MCF 10A (cell line): ENCODE results near the gene SHISA7. TPM values are rescaled to one million over a fixed set of nuclear protein-coding genes. Genes with fewer than 3 reads are reported as not detected.

Experiments used
- BruUV-seq: library from RNA; stranded (reverse); fragments of 400-500 nt; replicated peaks from 2 replicates; lab custom pipeline; 2021; lab: Mats Ljungman, UMichigan
- CTCF ChIA-PET: fragments of 300-600 bp; sonication (Branson Sonifier 250); formaldehyde crosslinking; extraction: SDS; loops from one replicate; lab custom pipeline; 2021; ENCODE audit warnings: antibody characterized with exemption, inconsistent platforms; lab: Yijun Ruan, JAX
- POLR2A ChIA-PET: fragments of 300-600, 350-650 bp; sonication (Branson Sonifier 250); formaldehyde crosslinking; extraction: SDS; loops from one replicate; lab custom pipeline; 2020; ENCODE audit warnings: antibody characterized with exemption, inconsistent platforms; lab: Yijun Ruan, JAX
- DNase-seq: peaks from one replicate; pipeline ENCODE4 v3.0.0-alpha.2; 2018; ENCODE audit not compliant: unreplicated experiment
- H3K27ac Mint-ChIP-seq: one replicate; pipeline ENCODE4 v1.8.0; 2022; ENCODE audit warnings: mild to moderate bottlenecking, low read depth, mixed read lengths; ENCODE audit not compliant: unreplicated experiment
- H3K27me3 Mint-ChIP-seq: one replicate; pipeline ENCODE4 v1.8.0; 2022; ENCODE audit warnings: mixed read lengths; ENCODE audit not compliant: insufficient read depth, unreplicated experiment
- H3K36me3 Mint-ChIP-seq: one replicate; pipeline ENCODE4 v1.8.0; 2022; ENCODE audit warnings: mild to moderate bottlenecking, moderate library complexity, mixed read lengths; ENCODE audit not compliant: insufficient read depth, unreplicated experiment
- H3K4me1 Mint-ChIP-seq: one replicate; pipeline ENCODE4 v1.8.0; 2022; ENCODE audit warnings: mixed read lengths; ENCODE audit not compliant: insufficient read depth, unreplicated experiment
- H3K4me3 Mint-ChIP-seq: one replicate; pipeline ENCODE4 v1.8.0; 2022; ENCODE audit warnings: mild to moderate bottlenecking, moderate library complexity, mixed read lengths; ENCODE audit not compliant: unreplicated experiment
- H3K9me3 Mint-ChIP-seq: one replicate; pipeline ENCODE4 v1.8.0; 2022; ENCODE audit warnings: mixed read lengths; ENCODE audit not compliant: unreplicated experiment
- intact Hi-C: fragments of 100-400 bp; cut with micrococcal nuclease; formaldehyde crosslinking; loops from 2 replicates; pipeline ENCODE4 v1.14.1; 2022
- total RNA-seq: library from RNA; stranded (reverse); gene quantifications from 2 replicates; pipeline ENCODE4 v1.2.3, GENCODE V29; 2022
- TF ChIP-seq, protein P1 (sequence below): fragments of 200-600 bp; IDR thresholded peaks from one replicate; pipeline ENCODE4 v1.8.0; 2022; ENCODE audit warnings: antibody characterized with exemption, mild to moderate bottlenecking; ENCODE audit not compliant: unreplicated experiment

SHISA7 gene
- total RNA-seq, 1 experiment from 2014 or later = not detected

- Mint-ChIP-seq H3K4me1 (peaks cover 17% of the 10 kb centered on the region), H3K27ac (peak overlapping the region; percentile 83), H3K4me3 (peak overlapping the region; percentile 97), H3K36me3 (peaks cover 8% of the 10 kb centered on the region), H3K9me3 (no peaks in the 10 kb centered on the region), H3K27me3 (no peaks in the 10 kb centered on the region)
- peak; percentile 34 for DNase-seq
- POLR2A ChIA-PET = interaction anchor here (0.6 to 2.6 kb wide), 24 partner anchors 9 to 1318 kb away, joined by 3 to 35 read pairs (median 4); partner anchors contain the start of genes KMT5C, TMEM238, U2AF2 and ZNF628
- TF ChIP-seq, protein P1, sequence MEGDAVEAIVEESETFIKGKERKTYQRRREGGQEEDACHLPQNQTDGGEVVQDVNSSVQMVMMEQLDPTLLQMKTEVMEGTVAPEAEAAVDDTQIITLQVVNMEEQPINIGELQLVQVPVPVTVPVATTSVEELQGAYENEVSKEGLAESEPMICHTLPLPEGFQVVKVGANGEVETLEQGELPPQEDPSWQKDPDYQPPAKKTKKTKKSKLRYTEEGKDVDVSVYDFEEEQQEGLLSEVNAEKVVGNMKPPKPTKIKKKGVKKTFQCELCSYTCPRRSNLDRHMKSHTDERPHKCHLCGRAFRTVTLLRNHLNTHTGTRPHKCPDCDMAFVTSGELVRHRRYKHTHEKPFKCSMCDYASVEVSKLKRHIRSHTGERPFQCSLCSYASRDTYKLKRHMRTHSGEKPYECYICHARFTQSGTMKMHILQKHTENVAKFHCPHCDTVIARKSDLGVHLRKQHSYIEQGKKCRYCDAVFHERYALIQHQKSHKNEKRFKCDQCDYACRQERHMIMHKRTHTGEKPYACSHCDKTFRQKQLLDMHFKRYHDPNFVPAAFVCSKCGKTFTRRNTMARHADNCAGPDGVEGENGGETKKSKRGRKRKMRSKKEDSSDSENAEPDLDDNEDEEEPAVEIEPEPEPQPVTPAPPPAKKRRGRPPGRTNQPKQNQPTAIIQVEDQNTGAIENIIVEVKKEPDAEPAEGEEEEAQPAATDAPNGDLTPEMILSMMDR = no peak
- CTCF ChIA-PET = interaction anchor here (0.6 to 1.6 kb wide), 5 partner anchors 12 to 81 kb away, joined by 3 to 12 read pairs (median 4); no protein-coding TSS in a partner anchor
- no TSS peak for BruUV-seq
- intact Hi-C loops = no loop called here
Observed at GRCh38 chr19:55461974-55462626, 19.0 kb upstream of the SHISA7 start.

DNA sequence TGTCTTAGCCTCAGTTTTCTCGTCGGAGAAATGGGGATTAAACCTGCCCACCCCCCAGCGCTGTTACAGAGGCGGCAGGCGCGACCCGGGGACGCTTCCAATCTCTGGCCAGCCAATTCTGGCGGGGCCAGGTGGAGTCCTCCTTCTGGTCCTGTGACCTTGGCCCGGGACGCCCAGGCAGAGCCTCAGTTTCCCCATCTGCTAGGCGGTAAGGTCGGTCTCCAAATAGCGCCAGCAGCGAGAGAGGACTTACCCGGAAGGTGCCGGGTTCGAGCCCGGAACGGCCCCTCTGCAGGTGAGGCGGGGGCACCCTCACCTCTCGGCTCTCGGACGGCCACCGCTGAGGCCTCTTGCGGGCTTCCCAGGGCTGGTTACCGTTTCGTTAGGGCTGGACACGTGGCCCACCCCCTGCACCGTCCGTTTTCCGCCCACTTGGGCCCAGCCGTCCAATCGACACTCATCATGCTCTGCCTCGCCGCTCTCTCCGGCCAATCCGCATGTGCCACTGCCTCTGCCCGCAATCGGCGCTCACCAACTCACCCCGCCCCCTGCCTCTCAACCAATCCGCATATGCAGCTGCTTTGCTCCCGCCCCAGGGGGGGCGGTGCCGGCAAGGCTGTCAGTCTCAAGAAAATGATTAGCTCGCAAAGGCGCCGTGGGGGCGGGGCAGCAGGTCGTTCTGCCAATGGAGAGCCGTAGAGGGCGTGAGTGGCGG lies 18.3 kb upstream of the SHISA7 start, which contains the start of gene ISOC2:
Gene ISOC2, minus strand, starts transcription at position 384 of the 715 bp plus-strand sequence. CDS start 5,156 bp downstream, outside the sequence.
- peak within 1 kb of the TSS; percentile 83 for H3K27ac Mint-ChIP-seq
- TF ChIP-seq, protein P1 = no peak
- peak within 1 kb of the TSS; percentile 97 for H3K4me3 Mint-ChIP-seq
- no peaks in the 10 kb centered on the region for H3K9me3 Mint-ChIP-seq
- ChIA-PET CTCF (interaction anchor here (0.6 to 0.9 kb wide), 2 partner anchors 26 to 80 kb away, joined by 3 to 4 read pairs; no protein-coding TSS in a partner anchor), POLR2A (interaction anchor here (0.6 to 2.6 kb wide), 24 partner anchors 8 to 1317 kb away, joined by 3 to 35 read pairs (median 4); partner anchors contain the start of genes KMT5C, TMEM238, U2AF2 and ZNF628)
- TSS peak; percentile 74 for BruUV-seq
- H3K27me3 Mint-ChIP-seq = no peaks in the 10 kb centered on the region
- intact Hi-C loops = no loop called here
- DNase-seq = peak; percentile 100
- peaks cover 17% of the 10 kb centered on the region for H3K4me1 Mint-ChIP-seq
- peaks cover 14% of the 10 kb centered on the region for H3K36me3 Mint-ChIP-seq

DNA sequence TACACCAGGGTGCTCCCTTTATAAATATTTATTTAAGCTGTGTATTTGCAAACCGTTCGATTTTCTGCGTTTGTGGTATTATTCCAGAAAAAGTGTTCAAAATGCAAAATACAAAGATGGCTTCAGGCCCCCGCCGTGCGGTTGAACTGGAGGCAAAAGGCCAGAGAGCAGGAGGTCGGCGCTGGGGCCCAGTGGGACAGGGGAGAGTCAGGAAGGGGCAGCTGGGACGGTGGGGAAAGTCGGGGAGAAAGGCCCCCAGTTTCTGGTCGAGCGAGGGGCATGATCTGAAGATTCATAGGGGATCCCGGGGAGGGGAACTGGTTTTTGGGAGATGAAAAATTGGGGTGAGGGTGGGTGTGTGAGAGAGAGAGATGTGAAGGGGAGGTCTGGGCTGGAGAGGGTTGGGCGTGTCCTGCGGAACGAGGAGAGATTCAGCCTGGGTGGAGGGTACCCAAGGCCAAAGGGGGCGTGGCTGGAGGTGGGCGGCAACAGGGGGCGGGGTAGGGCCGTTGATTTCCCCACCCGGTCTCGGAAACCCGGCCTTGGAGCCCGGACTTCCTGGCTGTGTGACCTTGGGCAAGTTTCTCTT lies 17.7 kb upstream of the SHISA7 start:
- peak; percentile 74 for DNase-seq
- peaks cover 16% of the 10 kb centered on the region for H3K36me3 Mint-ChIP-seq
- ChIA-PET POLR2A (interaction anchor here (0.6 to 1.0 kb wide), 3 partner anchors 15 to 72 kb away, joined by 3 to 4 read pairs (median 3); partner anchors contain the start of gene ZNF628), CTCF (interaction anchor here (0.5 to 1.0 kb wide), 3 partner anchors 168 to 609 kb away, joined by 3 to 4 read pairs (median 3); no protein-coding TSS in a partner anchor)
- no peaks in the 10 kb centered on the region for H3K27me3 Mint-ChIP-seq
- no peaks in the 10 kb centered on the region for H3K9me3 Mint-ChIP-seq
- peak overlapping the region; percentile 97 for H3K4me3 Mint-ChIP-seq
- intact Hi-C loops = no loop called here
- H3K4me1 Mint-ChIP-seq = peaks cover 17% of the 10 kb centered on the region
- H3K27ac Mint-ChIP-seq = peak overlapping the region; percentile 83
- BruUV-seq = no TSS peak
- TF ChIP-seq, protein P1 = no peak
